ENCODE measurements around the gene TINAG.

Gene TINAG

GRCh38 chr6:54308289-54308985 lies at the start of gene TINAG:
Gene TINAG, plus strand, starts transcription at chr6:54308441. Its CDS starts 110 bp downstream, at chr6:54308551.
- Histone ChIP-seq H3K27ac (no peak within 1 kb of the TSS), H3K36me3 (no peaks in the 10 kb centered on the region), H3K4me3 (ENCODE audit: low read depth in 1 of 2, low read length in 1 of 2) (no peak within 1 kb of the TSS), H3K27me3 (no peaks in the 10 kb centered on the region), H3K4me1 (ENCODE audit: control insufficient read depth in 1 of 2, insufficient read depth in 1 of 2, low read depth in 1 of 2, low read length in 1 of 2) (no peaks in the 10 kb centered on the region), H3K9me3 (no peaks in the 10 kb centered on the region)
- no peak for TF ChIP-seq CTCF (IDR thresholded peaks at IDR 0.05)

GRCh38 chr6:54260025-54260424 lies 48.2 kb upstream of the TINAG start:
- Histone ChIP-seq H3K27ac (no peak overlapping the region), H3K9me3 (no peaks in the 10 kb centered on the region), H3K4me3 (ENCODE audit: low read depth in 1 of 2, low read length in 1 of 2) (no peak overlapping the region), H3K27me3 (no peaks in the 10 kb centered on the region), H3K4me1 (ENCODE audit: control insufficient read depth in 1 of 2, insufficient read depth in 1 of 2, low read depth in 1 of 2, low read length in 1 of 2) (no peaks in the 10 kb centered on the region), H3K36me3 (no peaks in the 10 kb centered on the region)
- no peak for TF ChIP-seq CTCF (IDR thresholded peaks at IDR 0.05)

GRCh38 chr6:54262499-54262898 lies 45.7 kb upstream of the TINAG start:
- no peaks in the 10 kb centered on the region for H3K9me3 ChIP-seq
- H3K4me1 ChIP-seq (ENCODE audit: control insufficient read depth in 1 of 2, insufficient read depth in 1 of 2, low read depth in 1 of 2, low read length in 1 of 2) = no peaks in the 10 kb centered on the region
- no peaks in the 10 kb centered on the region for H3K36me3 ChIP-seq
- no peak for TF ChIP-seq CTCF (IDR thresholded peaks at IDR 0.05)
- H3K27me3 ChIP-seq = no peaks in the 10 kb centered on the region
- no peak overlapping the region for H3K4me3 ChIP-seq (ENCODE audit: low read depth in 1 of 2, low read length in 1 of 2)
- H3K27ac ChIP-seq = no peak overlapping the region

- Histone ChIP-seq H3K27me3 (no peaks in the 10 kb centered on the region), H3K9me3 (no peaks in the 10 kb centered on the region), H3K27ac (no peak overlapping the region), H3K36me3 (no peaks in the 10 kb centered on the region), H3K4me3 (ENCODE audit: low read depth in 1 of 2, low read length in 1 of 2) (no peak overlapping the region), H3K4me1 (ENCODE audit: control insufficient read depth in 1 of 2, insufficient read depth in 1 of 2, low read depth in 1 of 2, low read length in 1 of 2) (no peaks in the 10 kb centered on the region)
- TF ChIP-seq CTCF (IDR thresholded peaks at IDR 0.05) = no peak
Observed at GRCh38 chr6:54262971-54263370, 45.3 kb upstream of the TINAG start.

GRCh38 chr6:54264581-54265272 lies 43.5 kb upstream of the TINAG start:
- no peaks in the 10 kb centered on the region for H3K9me3 ChIP-seq
- no peaks in the 10 kb centered on the region for H3K36me3 ChIP-seq
- H3K4me3 ChIP-seq (ENCODE audit: low read depth in 1 of 2, low read length in 1 of 2) = no peak overlapping the region
- no peak overlapping the region for H3K27ac ChIP-seq
- H3K4me1 ChIP-seq (ENCODE audit: control insufficient read depth in 1 of 2, insufficient read depth in 1 of 2, low read depth in 1 of 2, low read length in 1 of 2) = no peaks in the 10 kb centered on the region
- H3K27me3 ChIP-seq = no peaks in the 10 kb centered on the region
- TF ChIP-seq CTCF (IDR thresholded peaks at IDR 0.05) = no peak

Data from neutrophil (primary cell).